ENCODE results near the gene DSE.

Gene DSE

DNA sequence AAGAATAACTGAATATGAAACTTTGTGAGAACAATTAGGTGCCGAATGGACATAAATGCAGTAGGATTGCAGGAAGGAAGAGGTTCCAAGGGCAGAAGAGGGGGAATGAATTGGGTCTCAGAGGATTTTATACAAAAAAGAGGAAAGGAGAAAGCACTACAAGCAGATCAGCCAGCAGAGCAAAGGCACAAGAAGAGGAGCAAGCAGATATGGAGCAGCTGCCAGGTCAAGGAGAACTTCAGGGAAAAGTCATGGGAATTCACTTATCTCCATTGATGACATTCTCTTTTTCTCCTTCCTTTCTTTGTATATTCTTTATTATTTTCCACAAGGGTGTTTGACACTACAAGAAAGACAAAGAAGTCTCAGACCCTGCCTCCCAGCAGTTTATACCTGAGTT is 9.6 kb downstream of the DSE start:
- TF ChIP-seq, protein P1, sequence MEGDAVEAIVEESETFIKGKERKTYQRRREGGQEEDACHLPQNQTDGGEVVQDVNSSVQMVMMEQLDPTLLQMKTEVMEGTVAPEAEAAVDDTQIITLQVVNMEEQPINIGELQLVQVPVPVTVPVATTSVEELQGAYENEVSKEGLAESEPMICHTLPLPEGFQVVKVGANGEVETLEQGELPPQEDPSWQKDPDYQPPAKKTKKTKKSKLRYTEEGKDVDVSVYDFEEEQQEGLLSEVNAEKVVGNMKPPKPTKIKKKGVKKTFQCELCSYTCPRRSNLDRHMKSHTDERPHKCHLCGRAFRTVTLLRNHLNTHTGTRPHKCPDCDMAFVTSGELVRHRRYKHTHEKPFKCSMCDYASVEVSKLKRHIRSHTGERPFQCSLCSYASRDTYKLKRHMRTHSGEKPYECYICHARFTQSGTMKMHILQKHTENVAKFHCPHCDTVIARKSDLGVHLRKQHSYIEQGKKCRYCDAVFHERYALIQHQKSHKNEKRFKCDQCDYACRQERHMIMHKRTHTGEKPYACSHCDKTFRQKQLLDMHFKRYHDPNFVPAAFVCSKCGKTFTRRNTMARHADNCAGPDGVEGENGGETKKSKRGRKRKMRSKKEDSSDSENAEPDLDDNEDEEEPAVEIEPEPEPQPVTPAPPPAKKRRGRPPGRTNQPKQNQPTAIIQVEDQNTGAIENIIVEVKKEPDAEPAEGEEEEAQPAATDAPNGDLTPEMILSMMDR (conservative IDR thresholded peaks at IDR 0.05): no peak
- no peak for TF ChIP-seq ZFX (IDR thresholded peaks at IDR 0.05)
- no peak overlapping the region for H3K27ac ChIP-seq

DNA sequence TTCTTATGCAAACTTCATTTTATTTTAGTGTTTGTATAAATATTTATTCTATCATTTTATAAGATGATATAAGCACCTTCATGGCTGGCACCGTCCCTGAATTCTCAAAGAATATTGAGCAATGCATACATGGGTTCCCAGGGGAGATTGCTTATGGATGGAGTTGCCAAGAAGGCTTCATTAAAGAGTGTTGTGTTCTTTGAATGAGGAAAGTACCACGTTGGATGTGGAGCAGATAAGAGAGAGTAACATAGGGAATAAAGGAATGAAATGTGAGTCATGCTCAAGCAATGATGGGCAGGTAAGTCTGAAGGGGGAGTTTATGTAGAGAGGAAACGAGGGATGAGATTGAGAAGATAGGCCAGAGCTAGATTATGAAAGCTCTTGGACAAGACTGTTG is 10.3 kb downstream of the DSE start:
- no peak overlapping the region for H3K27ac ChIP-seq
- TF ChIP-seq, protein P1 (conservative IDR thresholded peaks at IDR 0.05): no peak
- no peak for TF ChIP-seq ZFX (IDR thresholded peaks at IDR 0.05)

DNA sequence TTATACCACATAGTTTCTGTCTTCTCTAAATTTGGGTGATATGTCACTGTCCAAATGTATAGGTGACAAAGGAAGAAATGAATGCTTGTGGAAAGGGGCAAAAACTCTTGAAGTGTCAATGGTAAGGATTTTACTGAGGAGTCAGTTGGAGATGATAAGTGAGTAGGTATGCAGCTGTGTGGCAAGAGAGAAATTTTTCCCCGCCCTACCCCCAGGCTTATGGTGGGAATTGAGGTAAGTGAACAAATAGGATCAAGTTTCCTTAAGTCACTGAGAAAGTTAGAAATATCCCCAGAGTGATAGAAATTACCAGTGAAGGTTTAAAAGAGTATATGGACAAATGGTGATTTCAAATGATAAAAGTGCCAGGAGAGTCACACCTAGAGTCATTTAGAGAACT is 11.8 kb downstream of the DSE start:
- no peak overlapping the region for H3K27ac ChIP-seq
- TF ChIP-seq ZFX (IDR thresholded peaks at IDR 0.05): no peak
- TF ChIP-seq, protein P1 (conservative IDR thresholded peaks at IDR 0.05): no peak

DNA sequence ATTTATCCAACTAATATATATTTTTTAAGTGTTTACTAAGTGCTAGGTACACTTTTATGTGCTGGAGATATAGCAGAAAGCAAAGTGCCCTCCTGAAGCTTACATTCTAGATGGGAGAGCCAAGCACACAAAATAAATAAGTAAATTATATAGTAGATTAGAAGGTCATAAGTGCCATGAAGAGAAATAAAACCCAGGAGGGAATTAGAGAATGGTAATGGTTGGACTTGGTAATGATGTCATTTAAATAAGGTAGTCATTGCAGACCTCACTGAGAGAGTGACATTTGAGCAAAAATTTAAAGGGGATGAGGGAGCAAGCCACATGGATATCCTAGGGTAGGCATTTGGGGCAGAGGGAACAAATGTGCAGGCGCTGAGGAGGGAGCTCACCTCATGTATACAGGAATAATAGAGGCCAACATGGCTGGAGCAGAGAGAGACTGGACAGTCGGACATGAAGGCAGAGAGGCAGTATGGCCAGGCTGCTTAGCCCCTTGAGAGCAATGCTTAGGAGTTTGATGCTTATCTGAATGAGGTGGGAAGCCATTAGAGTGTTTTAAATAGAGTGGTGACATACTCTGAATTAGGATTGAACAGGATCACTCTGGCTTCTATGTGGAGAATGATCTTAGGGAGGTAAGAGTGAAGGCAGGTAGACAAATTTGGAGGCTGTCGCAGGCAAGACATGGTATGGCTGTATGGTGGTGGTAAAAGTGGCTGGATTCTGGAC is 14.1 kb downstream of the DSE start:
- TF ChIP-seq, protein P1 (conservative IDR thresholded peaks at IDR 0.05): no peak
- no peak for TF ChIP-seq ZFX (IDR thresholded peaks at IDR 0.05)
- no peak overlapping the region for H3K27ac ChIP-seq

DNA sequence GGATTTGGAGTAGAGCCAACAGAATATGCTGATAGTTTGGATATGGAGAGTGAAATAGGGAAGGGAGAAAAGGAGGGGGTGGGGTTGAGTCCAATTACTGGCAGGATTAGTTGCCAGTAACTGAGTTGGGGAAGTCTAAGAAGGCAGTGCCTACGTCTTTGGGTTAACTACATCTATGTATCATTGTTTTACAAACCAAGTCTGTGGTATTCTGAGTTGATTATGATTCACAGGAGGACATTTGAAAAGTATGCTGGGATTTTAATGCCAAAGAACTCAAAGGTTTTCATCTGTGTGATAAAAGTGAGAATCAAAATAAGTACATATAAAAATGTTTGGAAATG is 14.7 kb downstream of the DSE start:
- H3K27ac ChIP-seq: no peak overlapping the region
- TF ChIP-seq, protein P1 (conservative IDR thresholded peaks at IDR 0.05): no peak
- no peak for TF ChIP-seq ZFX (IDR thresholded peaks at IDR 0.05)

DNA sequence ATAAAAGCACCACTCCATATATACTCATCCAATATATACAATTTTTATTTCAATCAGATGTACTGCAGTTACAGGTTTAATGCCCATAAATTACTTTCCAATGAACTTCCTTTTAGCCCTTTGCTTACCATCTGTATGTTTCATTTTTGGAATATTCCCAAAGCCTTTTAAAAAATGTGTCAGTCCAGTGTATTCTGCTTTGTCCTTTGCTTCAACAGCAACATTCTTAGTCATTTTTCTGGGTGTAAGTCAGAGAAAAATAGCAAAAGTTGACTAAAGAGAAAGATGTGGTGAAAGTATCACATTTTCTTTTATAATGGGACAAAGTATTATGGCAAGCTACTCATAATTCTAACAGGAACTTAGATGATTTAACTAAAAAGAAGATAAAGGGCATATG is 15.2 kb downstream of the DSE start:
- no peak overlapping the region for H3K27ac ChIP-seq
- TF ChIP-seq, protein P1 (conservative IDR thresholded peaks at IDR 0.05): no peak
- TF ChIP-seq ZFX (IDR thresholded peaks at IDR 0.05): no peak

DNA sequence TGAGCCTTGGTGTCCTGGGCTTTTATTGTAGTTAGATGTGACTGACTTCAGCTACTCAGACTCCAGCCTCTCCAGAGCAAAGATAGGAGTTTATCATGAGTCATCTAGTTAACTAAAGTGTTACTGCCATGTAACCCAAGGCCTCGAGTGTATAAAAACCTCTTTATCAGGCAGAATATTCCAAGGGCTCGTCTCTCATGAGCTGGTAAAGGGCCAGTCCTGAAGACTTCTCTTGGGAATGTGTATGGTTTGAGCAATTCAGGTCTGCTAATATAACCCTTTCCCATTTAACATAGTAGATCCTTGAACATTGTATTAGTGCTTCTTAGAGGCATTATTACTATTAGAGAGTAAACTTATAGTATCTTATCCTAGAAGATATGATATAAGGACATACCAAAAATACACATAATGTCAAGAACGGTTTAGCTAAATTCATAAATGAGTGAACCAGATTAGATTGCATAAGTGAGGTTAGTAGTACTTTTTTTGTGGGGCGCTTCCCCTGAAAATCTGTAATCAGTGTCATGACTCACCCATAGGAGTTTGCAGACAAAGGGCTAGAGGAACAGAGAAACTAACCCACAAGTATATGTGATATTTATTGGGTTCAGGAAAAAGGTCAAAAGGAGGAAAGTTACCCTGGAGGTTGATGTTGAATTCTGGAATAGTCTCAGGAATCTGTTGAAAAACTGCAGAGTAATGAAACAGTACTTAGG is 16.0 kb downstream of the DSE start:
- TF ChIP-seq, protein P1 (conservative IDR thresholded peaks at IDR 0.05): no peak
- no peak for TF ChIP-seq ZFX (IDR thresholded peaks at IDR 0.05)
- no peak overlapping the region for H3K27ac ChIP-seq

Data from C4-2B (cell line).